ENCODE results near the gene PAPOLB.

The PAPOLB gene

GRCh38 chr7:4842319-4843064, 19.3 kb downstream of the PAPOLB start:
- DNase-seq (ENCODE audit: low read depth in 2 of 2): no peak

- no peak for DNase-seq (ENCODE audit: low read depth in 2 of 2)
These were observed 20.0 kb downstream of the PAPOLB start for GRCh38 chr7:4841836-4842235.

GRCh38 chr7:4841007-4841784, 20.6 kb downstream of the PAPOLB start:
- no peak for DNase-seq (ENCODE audit: low read depth in 2 of 2)

- no peak for DNase-seq (ENCODE audit: low read depth in 2 of 2)
These were observed 21.7 kb downstream of the PAPOLB start for GRCh38 chr7:4840079-4840501.

- DNase-seq (ENCODE audit: low read depth in 2 of 2): no peak
These were observed 23.1 kb downstream of the PAPOLB start for GRCh38 chr7:4838626-4839334.

- no peak for DNase-seq (ENCODE audit: low read depth in 2 of 2)
These were observed 23.8 kb downstream of the PAPOLB start for GRCh38 chr7:4837803-4838625.

- DNase-seq (ENCODE audit: low read depth in 2 of 2): no peak
These were observed 24.6 kb downstream of the PAPOLB start for GRCh38 chr7:4837041-4837802.

- no peak for DNase-seq (ENCODE audit: low read depth in 2 of 2)
These were observed 25.6 kb downstream of the PAPOLB start for GRCh38 chr7:4836206-4836661.

GRCh38 chr7:4835398-4836205, 26.2 kb downstream of the PAPOLB start:
- no peak for DNase-seq (ENCODE audit: low read depth in 2 of 2)

GRCh38 chr7:4834601-4835397, 27.0 kb downstream of the PAPOLB start:
- no peak for DNase-seq (ENCODE audit: low read depth in 2 of 2)

- no peak for DNase-seq (ENCODE audit: low read depth in 2 of 2)
These were observed 27.9 kb downstream of the PAPOLB start for GRCh38 chr7:4833691-4834600.

- DNase-seq (ENCODE audit: low read depth in 2 of 2): no peak
These were observed 28.7 kb downstream of the PAPOLB start for GRCh38 chr7:4833176-4833575.

GRCh38 chr7:4832711-4833110, 29.1 kb downstream of the PAPOLB start:
- no peak for DNase-seq (ENCODE audit: low read depth in 2 of 2)

GRCh38 chr7:4831723-4832495, 29.9 kb downstream of the PAPOLB start:
- DNase-seq (ENCODE audit: low read depth in 2 of 2): no peak

- DNase-seq (ENCODE audit: low read depth in 2 of 2): peak in 1 of 2 donors; percentile 12
These were observed 31.7 kb downstream of the PAPOLB start for GRCh38 chr7:4830176-4830575.

- DNase-seq (ENCODE audit: low read depth in 2 of 2): no peak
These were observed 33.0 kb downstream of the PAPOLB start for GRCh38 chr7:4828720-4829383.

GRCh38 chr7:4825081-4825480, 36.7 kb downstream of the PAPOLB start:
- no peak for DNase-seq (ENCODE audit: low read depth in 2 of 2)
